HG03045 (cell line): Measurements from ENCODE around the gene MDM4.
A peak's percentile ranks its signal among the peaks of the same experiment; 100 is the strongest.
"Not testable (repeated sequence)": the region's sequence is repeated elsewhere in the genome, so short reads cannot be mapped to it uniquely, and the experiment has no call there.

Experiments
- ATAC-seq: cut with Tn5 transposase; IDR thresholded peaks from one replicate; pipeline ENCODE4 v1.9.1; 2021; ENCODE audit warnings: mild to moderate bottlenecking, moderate library complexity; ENCODE audit not compliant: unreplicated experiment

Gene MDM4

DNA sequence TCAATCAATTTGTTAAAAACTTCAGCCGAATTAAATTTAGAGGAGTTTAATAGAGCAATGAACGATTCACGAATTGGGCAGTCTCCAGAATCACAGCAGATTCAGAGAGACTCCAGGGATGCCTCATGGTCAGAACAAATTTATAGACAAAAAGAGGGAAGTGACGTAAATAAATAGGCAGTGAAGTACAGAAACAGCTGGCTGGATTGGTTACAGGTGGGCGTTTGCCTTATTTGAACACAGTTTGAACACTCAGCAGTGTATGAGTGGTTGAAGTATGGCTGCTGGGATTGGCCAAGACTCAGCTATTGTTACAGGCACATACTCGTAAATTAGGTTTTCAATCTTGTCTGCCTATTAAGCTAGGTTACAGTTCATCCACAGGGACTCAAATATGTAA is 43.8 kb downstream of the MDM4 start:
- ATAC-seq, result not testable (repeated sequence)

GRCh38 chr1:204560590-204561150 is 44.5 kb downstream of the MDM4 start:
- ATAC-seq, result no peak

- ATAC-seq, result no peak
Observed at GRCh38 chr1:204562075-204562990, 46.1 kb downstream of the MDM4 start.

- ATAC-seq, result no peak
Observed at GRCh38 chr1:204563307-204563706, 47.1 kb downstream of the MDM4 start.

GRCh38 chr1:204563780-204564179 is 47.6 kb downstream of the MDM4 start:
- no peak for ATAC-seq

DNA sequence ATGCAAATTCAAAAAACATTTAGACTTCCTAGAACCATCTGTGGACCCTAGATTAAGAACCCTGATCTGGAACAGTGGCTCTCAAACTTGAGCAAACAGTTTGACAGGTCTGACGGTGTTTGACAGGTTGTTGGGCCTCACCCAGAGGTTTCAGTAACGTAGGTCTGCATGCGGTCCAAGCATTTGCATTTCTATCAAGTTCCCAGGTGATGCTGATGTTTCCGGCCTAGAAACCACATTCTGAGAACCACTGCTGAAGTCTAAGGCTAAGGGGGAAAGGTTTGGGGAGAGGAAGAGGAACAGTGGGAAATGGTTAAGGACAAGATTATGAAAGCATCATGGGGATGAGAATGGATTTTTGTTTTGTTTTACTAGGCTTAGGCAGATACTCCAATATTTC is 48.6 kb downstream of the MDM4 start:
- ATAC-seq, result peak; percentile 76

GRCh38 chr1:204565617-204566582 is 49.7 kb downstream of the MDM4 start:
- ATAC-seq, result no peak

DNA sequence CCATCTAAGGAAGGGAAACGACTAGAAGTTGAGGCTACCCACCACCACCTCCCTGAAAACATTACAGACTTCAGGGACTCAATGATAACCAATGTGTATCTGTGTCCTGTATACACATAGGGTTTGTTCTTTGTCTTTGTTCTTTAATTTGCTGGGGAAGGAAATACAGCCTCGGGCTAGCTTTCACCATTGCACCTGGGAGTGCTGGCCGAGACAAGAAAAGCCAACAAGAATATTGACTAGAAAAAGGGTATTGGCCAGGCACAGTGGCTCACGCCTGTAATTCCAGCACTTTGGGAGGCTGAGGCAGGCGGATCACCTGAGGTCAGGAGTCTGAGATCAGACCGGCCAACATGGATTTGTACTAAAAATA is 50.4 kb downstream of the MDM4 start:
- no peak for ATAC-seq

DNA sequence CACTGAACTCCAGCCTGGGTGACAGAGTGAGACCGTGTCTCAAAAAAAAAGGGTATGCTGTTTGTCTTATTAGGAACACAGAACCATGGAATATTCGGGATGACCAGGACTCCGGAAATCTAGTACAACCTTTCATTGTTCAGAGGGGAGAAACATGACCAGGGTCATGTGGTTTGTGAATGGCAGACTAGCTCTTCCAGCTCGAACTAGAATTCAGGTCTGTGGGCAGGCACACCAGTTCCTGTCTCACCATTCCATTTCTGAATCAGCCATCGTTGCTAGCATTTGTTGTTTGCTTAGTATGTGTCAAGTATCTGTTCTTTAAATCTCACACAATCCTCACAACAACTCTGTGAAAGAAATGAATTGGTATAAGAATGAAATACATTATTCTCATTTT is 50.9 kb downstream of the MDM4 start:
- no peak for ATAC-seq

DNA sequence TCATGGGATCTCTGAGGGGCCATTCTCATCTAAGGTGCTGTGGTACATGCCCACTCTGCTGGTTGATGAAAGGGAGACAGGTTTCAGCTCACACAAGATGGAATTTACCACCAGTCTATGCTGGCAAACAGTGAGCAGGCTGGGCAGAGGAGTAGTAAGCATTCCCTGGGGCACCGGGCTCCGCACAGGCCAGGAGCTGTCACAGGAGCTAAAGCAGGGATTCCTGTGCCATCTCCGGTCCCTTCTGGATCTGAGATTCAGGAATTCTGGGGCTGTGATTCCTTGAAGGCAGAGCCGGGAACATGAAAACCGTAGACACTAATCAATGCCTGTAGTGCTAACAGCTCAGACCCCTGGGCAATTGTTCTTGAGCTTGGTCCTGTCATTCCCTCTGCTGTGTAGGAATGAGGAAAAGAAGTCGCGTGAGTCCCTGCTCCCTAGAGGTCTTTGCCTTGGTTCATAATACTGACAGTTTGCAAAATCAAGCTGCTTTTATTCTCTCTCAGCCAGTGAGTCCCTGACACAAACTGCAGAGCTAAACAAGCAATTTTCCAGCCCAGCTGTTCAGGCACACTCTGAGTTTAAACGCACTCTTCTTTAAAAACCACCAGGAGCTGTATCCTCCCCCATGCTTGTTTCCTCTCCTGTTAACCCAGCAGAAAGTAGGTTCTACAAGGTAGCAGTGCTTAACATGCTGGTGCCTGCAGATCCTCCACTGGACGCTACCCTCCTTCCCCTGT is 52.5 kb downstream of the MDM4 start:
- no peak for ATAC-seq

DNA sequence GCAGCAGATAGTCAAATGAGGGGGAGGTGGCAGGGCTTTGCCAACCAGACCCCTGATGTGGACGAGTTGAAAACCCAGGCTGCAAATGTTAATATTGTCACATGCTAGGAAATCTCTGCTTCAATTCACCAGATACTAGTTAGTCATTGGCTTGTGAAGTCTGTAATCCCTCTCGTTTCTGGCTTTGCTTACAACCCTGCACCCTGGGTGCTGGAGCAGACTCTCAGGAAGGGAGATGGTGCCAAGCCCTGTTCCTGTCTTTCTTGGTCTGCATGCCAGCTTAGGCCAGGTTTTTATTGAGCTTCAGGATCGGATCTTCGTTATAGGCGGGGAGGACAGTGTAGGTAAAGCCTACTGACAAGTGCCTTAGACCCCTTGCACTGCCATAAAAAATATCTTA is 53.3 kb downstream of the MDM4 start:
- ATAC-seq, result no peak

GRCh38 chr1:204570021-204570420 is 53.8 kb downstream of the MDM4 start:
- not testable (repeated sequence) for ATAC-seq

DNA sequence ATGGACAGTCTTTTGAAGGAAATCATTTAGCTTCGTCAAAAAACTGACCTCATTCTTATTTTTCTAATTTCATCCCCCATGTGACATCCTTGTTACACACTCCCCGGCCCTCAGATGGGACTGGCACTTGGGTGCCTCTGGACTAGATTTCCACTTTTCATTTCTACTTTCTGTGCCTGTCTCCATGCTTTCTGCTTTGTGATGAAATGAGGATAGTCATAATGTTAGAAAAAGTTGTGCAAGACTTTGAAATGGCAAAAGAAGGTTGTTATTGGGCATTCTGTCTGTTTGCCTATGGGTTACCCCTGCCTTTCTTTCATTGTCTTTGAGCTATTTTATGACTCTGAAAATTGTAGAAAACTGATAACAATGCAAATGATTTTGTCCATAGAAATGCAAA is 54.9 kb downstream of the MDM4 start:
- ATAC-seq, result no peak

DNA sequence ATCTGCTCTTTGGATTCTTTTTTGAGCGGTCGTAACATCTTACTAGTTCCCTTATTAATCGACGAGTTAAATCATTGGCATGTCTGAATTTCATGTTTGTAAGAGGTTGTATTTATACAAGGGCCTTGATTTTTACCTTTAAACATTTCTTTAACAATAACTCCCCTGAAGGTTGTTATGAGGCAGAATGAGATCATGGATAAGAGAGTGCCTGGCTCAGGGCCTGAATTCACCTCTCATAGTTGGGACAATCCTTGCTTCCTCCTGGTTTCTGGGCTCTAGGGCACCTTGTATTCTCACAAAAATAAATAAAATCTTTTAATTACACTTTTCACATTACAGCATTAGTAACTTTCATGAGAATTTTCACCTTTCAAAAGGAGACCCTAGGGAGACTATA is 55.4 kb downstream of the MDM4 start:
- no peak for ATAC-seq

- no peak for ATAC-seq
Observed at GRCh38 chr1:204572923-204573922, 57.0 kb downstream of the MDM4 start.

DNA sequence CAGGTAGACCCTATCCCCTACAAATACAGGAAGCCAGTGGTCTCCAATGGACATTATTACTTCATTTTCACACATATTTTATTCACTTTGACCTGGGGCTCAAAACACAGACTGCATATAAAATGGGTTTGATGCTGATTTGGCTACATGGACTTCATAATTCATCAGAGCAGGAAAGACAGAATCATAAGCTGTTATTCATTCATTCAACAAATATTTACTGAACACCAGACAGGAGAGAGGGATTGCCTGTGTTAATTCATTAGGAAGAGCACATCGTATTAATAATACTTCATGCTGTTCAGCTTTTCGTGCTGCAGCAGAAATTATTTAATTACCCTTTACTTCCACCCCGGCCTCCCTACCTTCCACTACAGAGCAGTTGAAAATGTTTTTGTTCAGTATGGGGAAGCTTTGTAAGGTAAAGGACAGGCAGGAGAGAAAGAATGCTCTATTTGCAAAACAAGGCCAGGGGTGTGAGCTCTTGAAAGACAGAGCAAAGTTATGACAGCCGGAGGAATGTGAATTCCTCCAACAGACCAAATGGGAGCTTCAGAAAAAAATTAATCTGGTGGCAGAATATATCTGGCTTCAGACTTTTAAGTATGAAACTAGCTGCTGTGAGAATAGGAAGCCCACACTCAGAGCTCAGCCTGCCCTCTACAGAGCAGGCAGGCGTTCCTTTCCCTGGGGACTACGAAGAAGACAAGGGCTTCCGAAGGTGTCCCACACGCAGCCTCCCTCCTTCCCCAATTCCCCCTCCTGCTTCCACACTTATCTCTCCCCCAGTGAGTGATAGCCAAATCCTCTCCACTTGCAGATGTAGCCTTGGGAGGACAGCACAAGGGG is 58.0 kb downstream of the MDM4 start:
- ATAC-seq, result no peak

GRCh38 chr1:204574865-204575163 is 58.6 kb downstream of the MDM4 start:
- ATAC-seq, result no peak

- no peak for ATAC-seq
Observed at GRCh38 chr1:204575221-204576190, 59.3 kb downstream of the MDM4 start.
